ENCODE measurements around the gene DOC2B. TPM values are rescaled to one million over a fixed set of nuclear protein-coding genes. Genes with fewer than 3 reads are reported as not detected.
"Not testable (repeated sequence)": the region's sequence is repeated elsewhere in the genome, so short reads cannot be mapped to it uniquely, and the experiment has no call there.

DOC2B gene
- total and polyA plus RNA-seq, 11 donors = 1.7 to 13.0 (median 5.8) TPM

DNA sequence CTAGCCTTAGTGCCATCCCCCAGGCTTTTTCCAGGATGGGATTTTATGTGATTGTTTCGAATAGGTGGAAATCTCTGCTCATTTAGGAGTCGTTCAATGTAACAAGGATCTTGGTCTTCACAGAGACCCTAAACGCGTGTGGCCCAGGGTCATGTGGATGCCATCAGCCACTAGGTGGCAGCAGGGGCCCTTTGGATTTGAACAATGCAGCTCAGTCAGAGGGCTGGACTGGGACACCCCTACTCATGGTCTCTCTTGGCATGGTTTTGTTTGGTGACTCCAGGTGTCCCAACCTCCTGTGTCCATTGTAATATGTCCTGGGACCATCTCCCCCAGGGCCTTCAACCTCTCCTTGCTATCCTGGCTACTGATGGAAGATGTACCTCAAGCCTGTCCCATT is 44.9 kb downstream of the DOC2B start:
- intact Hi-C loops (cut with DNase I) = not testable (repeated sequence)
- TF ChIP-seq, protein P1, sequence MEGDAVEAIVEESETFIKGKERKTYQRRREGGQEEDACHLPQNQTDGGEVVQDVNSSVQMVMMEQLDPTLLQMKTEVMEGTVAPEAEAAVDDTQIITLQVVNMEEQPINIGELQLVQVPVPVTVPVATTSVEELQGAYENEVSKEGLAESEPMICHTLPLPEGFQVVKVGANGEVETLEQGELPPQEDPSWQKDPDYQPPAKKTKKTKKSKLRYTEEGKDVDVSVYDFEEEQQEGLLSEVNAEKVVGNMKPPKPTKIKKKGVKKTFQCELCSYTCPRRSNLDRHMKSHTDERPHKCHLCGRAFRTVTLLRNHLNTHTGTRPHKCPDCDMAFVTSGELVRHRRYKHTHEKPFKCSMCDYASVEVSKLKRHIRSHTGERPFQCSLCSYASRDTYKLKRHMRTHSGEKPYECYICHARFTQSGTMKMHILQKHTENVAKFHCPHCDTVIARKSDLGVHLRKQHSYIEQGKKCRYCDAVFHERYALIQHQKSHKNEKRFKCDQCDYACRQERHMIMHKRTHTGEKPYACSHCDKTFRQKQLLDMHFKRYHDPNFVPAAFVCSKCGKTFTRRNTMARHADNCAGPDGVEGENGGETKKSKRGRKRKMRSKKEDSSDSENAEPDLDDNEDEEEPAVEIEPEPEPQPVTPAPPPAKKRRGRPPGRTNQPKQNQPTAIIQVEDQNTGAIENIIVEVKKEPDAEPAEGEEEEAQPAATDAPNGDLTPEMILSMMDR (IDR thresholded peaks at IDR 0.05) = peak; percentile 35 to 60 (median 54)

GRCh38 chr17:135895-136294 is 45.6 kb downstream of the DOC2B start:
- ATAC-seq; H3K4me1 ChIP-seq; DNase-seq; H3K4me3 ChIP-seq; H3K9me3 ChIP-seq; H3K27ac ChIP-seq; H3K36me3 ChIP-seq; intact Hi-C loops (cut with DNase I); H3K27me3 ChIP-seq: not testable (repeated sequence)
- no CpG with 5 or more reads among the region's 1 CpG for WGBS, 4 donors

More for the DNA sequence above, 44.9 kb downstream of the DOC2B start:
- WGBS, 4 donors = 1 to 5% methylated on average over 3 of the region's 4 CpGs; no CpG with 5 or more reads in 2 of the 4 donors
- peak; percentile 46 to 83 (median 71) for DNase-seq
- ATAC-seq = peak; percentile 74 to 95 (median 90)
- not testable (repeated sequence) for H3K36me3 ChIP-seq, H3K4me3 ChIP-seq, H3K4me1 ChIP-seq, H3K9me3 ChIP-seq, H3K27ac ChIP-seq, H3K27me3 ChIP-seq

GRCh38 chr17:135022-135421 is 46.4 kb downstream of the DOC2B start:
- H3K9me3 ChIP-seq; intact Hi-C loops (cut with DNase I); H3K4me1 ChIP-seq; ATAC-seq; H3K4me3 ChIP-seq; H3K27ac ChIP-seq; H3K36me3 ChIP-seq; H3K27me3 ChIP-seq: not testable (repeated sequence)
- peak in 1 of 5 donors; percentile 51 for DNase-seq
- WGBS, 4 donors = 78 to 91% (median 85%) methylated on average over 6 of the region's 6 CpGs

- TF ChIP-seq, protein P1 (IDR thresholded peaks at IDR 0.05) = peak in 5 of 12 donors; percentile 7 to 27 (median 9)
- peak in 2 of 5 donors; percentile 16 to 20 for DNase-seq
- intact Hi-C loops (cut with DNase I); H3K27ac ChIP-seq; H3K4me3 ChIP-seq; H3K4me1 ChIP-seq; H3K27me3 ChIP-seq; H3K9me3 ChIP-seq; H3K36me3 ChIP-seq: not testable (repeated sequence)
- peak in 3 of 4 donors; percentile 57 to 85 (median 74) for ATAC-seq
- 64 to 77% (median 75%) methylated on average over 7 to 12 of the region's 25 CpGs; no CpG with 5 or more reads in 1 of the 4 donors for WGBS, 4 donors
Observed at GRCh38 chr17:134332-134785, 47.1 kb downstream of the DOC2B start.

GRCh38 chr17:133932-134331 is 47.5 kb downstream of the DOC2B start:
- DNase-seq = peak in 2 of 5 donors; percentile 16 to 26
- peak in 3 of 4 donors; percentile 13 to 37 (median 15) for ATAC-seq
- H3K27me3 ChIP-seq; H3K9me3 ChIP-seq; H3K4me1 ChIP-seq; H3K4me3 ChIP-seq; H3K27ac ChIP-seq; intact Hi-C loops (cut with DNase I); H3K36me3 ChIP-seq: not testable (repeated sequence)
- 86 to 92% methylated on average over 1 to 19 of the region's 40 CpGs; no CpG with 5 or more reads in 2 of the 4 donors for WGBS, 4 donors

DNA sequence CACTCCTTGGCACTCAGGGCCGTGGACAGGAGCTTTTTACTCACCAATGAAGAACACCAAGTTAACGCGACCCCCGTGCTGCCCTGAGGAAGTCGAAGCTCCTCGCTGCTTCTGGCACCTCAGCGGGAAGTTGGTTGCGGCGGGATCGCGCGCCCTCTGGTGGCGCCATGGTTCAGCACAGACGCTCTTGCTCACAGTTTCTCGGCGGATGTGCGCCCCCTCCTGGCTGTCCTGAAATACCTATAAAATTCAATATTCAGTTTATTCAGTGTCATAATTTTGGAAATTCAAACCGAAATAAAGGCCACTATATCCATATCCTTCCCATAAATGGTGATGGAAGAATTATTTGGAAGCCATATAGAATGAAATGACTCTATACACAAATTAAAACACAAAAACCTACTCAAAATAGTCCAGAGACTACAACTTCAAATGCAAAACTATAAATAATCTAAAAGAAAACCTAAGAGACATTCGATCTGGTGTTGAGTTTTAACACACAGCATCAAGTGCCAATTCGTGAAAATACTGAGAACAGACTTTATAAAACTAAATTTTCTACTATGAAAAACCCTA is 63.0 kb downstream of the DOC2B start:
- H3K36me3 ChIP-seq; H3K9me3 ChIP-seq; intact Hi-C loops (cut with DNase I); H3K27me3 ChIP-seq; ATAC-seq; H3K4me1 ChIP-seq; H3K4me3 ChIP-seq; H3K27ac ChIP-seq: not testable (repeated sequence)
- TF ChIP-seq, protein P1 (IDR thresholded peaks at IDR 0.05) = peak in 10 of 12 donors; percentile 8 to 82 (median 36)
- WGBS, 4 donors = 1 to 3% (median 1%) methylated on average over 3 to 19 of the region's 20 CpGs
- DNase-seq = peak in 2 of 5 donors; percentile 60 to 92

DNA sequence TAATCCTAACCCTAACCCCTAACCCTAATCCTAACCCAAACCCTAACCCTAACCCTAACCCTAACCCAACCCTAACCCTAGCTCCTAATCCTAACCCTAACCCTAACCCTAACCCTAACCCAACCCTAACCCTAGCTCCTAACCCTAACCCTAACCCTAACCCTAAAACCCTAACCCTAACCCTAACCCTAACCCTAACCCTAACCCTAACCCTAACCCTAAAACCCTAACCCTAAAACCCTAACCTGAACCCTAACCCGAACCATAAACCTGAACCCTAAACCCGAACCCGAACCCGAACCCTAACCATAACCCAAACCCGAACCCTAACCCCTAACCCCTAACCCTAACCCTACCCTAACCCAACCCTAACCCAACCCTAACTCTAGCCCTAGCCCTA is 68.3 kb downstream of the DOC2B start:
- WGBS, 4 donors = no CpG with 5 or more reads among the region's 5 CpGs
- ATAC-seq; H3K36me3 ChIP-seq; DNase-seq; H3K27me3 ChIP-seq; H3K9me3 ChIP-seq; H3K4me3 ChIP-seq; H3K4me1 ChIP-seq; H3K27ac ChIP-seq; intact Hi-C loops (cut with DNase I): not testable (repeated sequence)

All from heart left ventricle (tissue), 16 donors.